Panc1 (cell line): Measurements from ENCODE around the gene CNMD. TPM values are rescaled to one million over a fixed set of nuclear protein-coding genes. Genes with fewer than 3 reads are reported as not detected.

Source experiments
- ATAC-seq: fragments of 200-7000 bp; cut with Tn5 transposase; 2 replicates; pipeline ENCODE4 v1.9.1; 2020; ENCODE audit warnings: mild to moderate bottlenecking, moderate library complexity
- BruUV-seq: library from RNA; stranded (reverse); fragments of 400-500 nt; replicated peaks from 2 replicates; lab custom pipeline; 2021; lab: Mats Ljungman, UMichigan
- CTCF ChIA-PET: fragments of 300-600 bp; sonication (Branson Sonifier 250); formaldehyde crosslinking; loops from one replicate; lab custom pipeline; 2022; ENCODE audit warnings: antibody characterized with exemption; lab: Charles Lee
- POLR2A ChIA-PET: fragments of 300-600 bp; sonication (Branson Sonifier 250); formaldehyde crosslinking; loops from one replicate; lab custom pipeline; 2022; ENCODE audit warnings: antibody characterized with exemption; lab: Charles Lee
- DNase-seq: peaks from one replicate; pipeline ENCODE4 v3.0.0-alpha.2; 2010; ENCODE audit warnings: low read depth, low spot score
- H3K27ac ChIP-seq: 2 replicates; pipeline ENCODE4 v1.5.1; 2011; ENCODE audit warnings: mild to moderate bottlenecking, low read length, inconsistent platforms
- H3K27me3 ChIP-seq: fragments of 200-500 bp; sonication (Bioruptor generic); 2 replicates; pipeline ENCODE4 v1.6.0; 2014; ENCODE audit warnings: low read length, inconsistent platforms; ENCODE audit not compliant: control insufficient read depth, insufficient read depth
- H3K36me3 ChIP-seq: fragments of 200-500 bp; sonication (Bioruptor generic); 2 replicates; pipeline ENCODE4 v1.5.1; 2014; ENCODE audit warnings: inconsistent platforms, mild to moderate bottlenecking, low read length, moderate library complexity; ENCODE audit not compliant: control insufficient read depth, insufficient read depth
- H3K4me1 ChIP-seq: 2 replicates; pipeline ENCODE4 v1.5.1; 2011; ENCODE audit warnings: inconsistent platforms, mild to moderate bottlenecking, low read length, moderate library complexity; ENCODE audit not compliant: control insufficient read depth, insufficient read depth
- H3K4me3 ChIP-seq, 2 experiments: 2 replicates each; pipeline ENCODE4 v1.5.1; 2011 to 2012; ENCODE audit warnings: low read depth in 2 of 2, low read length in 2 of 2, mild to moderate bottlenecking in 2 of 2, inconsistent platforms in 1 of 2, moderate library complexity in 1 of 2
- H3K9me3 ChIP-seq: fragments of 200-500 bp; sonication (Bioruptor generic); 2 replicates; pipeline ENCODE4 v1.5.1; 2014; ENCODE audit warnings: low read depth, mild to moderate bottlenecking, inconsistent platforms, low read length, moderate library complexity; ENCODE audit not compliant: control insufficient read depth, insufficient read depth
- POLR2AphosphoS5 ChIP-seq: IDR thresholded peaks from 2 replicates; pipeline ENCODE4 v1.6.1; 2012; ENCODE audit warnings: mild to moderate bottlenecking, low read depth, low read length, moderate library complexity
- SIN3A ChIP-seq: IDR thresholded peaks from 2 replicates; pipeline ENCODE4 v1.6.1; 2012; ENCODE audit warnings: low read depth, mild to moderate bottlenecking, low read length, moderate library complexity, borderline replicate concordance; ENCODE audit not compliant: insufficient read depth
- TCF7L2 ChIP-seq: IDR thresholded peaks from 2 replicates; pipeline ENCODE4 v1.6.1; 2011; ENCODE audit warnings: mild to moderate bottlenecking, low read depth, low read length, inconsistent platforms
- in situ Hi-C: cut with HindIII; loops from 2 replicates; pipeline ENCODE4 v1.10.0; 2016; ENCODE audit warnings: low sequenced_read_pairs, low pct_unique_long_range_greater_than_20kb
- intact Hi-C: fragments of 100-400 bp; cut with micrococcal nuclease; formaldehyde crosslinking; loops from one replicate; pipeline ENCODE4 v1.10.0; 2022; ENCODE audit not compliant: unreplicated experiment
- total RNA-seq: library from RNA; stranded (reverse); gene quantifications from one replicate; pipeline ENCODE4 v1.2.1, GENCODE V29; 2021; ENCODE audit not compliant: unreplicated experiment
- TF ChIP-seq, protein P1 (sequence below), 2 experiments: IDR thresholded peaks; 2 replicates each; pipeline ENCODE4 v1.6.1; 2011 to 2012; ENCODE audit warnings: low read depth in 2 of 2, control low read depth in 1 of 2, low read length in 1 of 2, mild to moderate bottlenecking in 1 of 2, moderate library complexity in 1 of 2; ENCODE audit not compliant: insufficient read depth in 1 of 2
- TF ChIP-seq, protein P2 (sequence below): fragments of 450-650 bp; IDR thresholded peaks from 2 replicates; pipeline ENCODE4 v1.5.1; 2017; ENCODE audit warnings: mild to moderate bottlenecking

The CNMD gene
- total RNA-seq, 1 experiment from 2014 or later: not detected

GRCh38 chr13:52737965-52738364 lies 1.7 kb downstream of the CNMD start:
- BruUV-seq: no TSS peak
- TF ChIP-seq SIN3A (no peak), POLR2AphosphoS5 (no peak), TCF7L2 (no peak)
- TF ChIP-seq, protein P1, sequence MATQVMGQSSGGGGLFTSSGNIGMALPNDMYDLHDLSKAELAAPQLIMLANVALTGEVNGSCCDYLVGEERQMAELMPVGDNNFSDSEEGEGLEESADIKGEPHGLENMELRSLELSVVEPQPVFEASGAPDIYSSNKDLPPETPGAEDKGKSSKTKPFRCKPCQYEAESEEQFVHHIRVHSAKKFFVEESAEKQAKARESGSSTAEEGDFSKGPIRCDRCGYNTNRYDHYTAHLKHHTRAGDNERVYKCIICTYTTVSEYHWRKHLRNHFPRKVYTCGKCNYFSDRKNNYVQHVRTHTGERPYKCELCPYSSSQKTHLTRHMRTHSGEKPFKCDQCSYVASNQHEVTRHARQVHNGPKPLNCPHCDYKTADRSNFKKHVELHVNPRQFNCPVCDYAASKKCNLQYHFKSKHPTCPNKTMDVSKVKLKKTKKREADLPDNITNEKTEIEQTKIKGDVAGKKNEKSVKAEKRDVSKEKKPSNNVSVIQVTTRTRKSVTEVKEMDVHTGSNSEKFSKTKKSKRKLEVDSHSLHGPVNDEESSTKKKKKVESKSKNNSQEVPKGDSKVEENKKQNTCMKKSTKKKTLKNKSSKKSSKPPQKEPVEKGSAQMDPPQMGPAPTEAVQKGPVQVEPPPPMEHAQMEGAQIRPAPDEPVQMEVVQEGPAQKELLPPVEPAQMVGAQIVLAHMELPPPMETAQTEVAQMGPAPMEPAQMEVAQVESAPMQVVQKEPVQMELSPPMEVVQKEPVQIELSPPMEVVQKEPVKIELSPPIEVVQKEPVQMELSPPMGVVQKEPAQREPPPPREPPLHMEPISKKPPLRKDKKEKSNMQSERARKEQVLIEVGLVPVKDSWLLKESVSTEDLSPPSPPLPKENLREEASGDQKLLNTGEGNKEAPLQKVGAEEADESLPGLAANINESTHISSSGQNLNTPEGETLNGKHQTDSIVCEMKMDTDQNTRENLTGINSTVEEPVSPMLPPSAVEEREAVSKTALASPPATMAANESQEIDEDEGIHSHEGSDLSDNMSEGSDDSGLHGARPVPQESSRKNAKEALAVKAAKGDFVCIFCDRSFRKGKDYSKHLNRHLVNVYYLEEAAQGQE (IDR thresholded peaks at IDR 0.05; ENCODE audit: insufficient read depth in 1 of 2, low read depth in 2 of 2, low read length in 1 of 2): no peak
- TF ChIP-seq, protein P2, sequence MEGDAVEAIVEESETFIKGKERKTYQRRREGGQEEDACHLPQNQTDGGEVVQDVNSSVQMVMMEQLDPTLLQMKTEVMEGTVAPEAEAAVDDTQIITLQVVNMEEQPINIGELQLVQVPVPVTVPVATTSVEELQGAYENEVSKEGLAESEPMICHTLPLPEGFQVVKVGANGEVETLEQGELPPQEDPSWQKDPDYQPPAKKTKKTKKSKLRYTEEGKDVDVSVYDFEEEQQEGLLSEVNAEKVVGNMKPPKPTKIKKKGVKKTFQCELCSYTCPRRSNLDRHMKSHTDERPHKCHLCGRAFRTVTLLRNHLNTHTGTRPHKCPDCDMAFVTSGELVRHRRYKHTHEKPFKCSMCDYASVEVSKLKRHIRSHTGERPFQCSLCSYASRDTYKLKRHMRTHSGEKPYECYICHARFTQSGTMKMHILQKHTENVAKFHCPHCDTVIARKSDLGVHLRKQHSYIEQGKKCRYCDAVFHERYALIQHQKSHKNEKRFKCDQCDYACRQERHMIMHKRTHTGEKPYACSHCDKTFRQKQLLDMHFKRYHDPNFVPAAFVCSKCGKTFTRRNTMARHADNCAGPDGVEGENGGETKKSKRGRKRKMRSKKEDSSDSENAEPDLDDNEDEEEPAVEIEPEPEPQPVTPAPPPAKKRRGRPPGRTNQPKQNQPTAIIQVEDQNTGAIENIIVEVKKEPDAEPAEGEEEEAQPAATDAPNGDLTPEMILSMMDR: no peak
- DNase-seq: no peak
- in situ Hi-C loops: no loop called here
- intact Hi-C loops: no loop called here
- ChIA-PET POLR2A (no interaction called here), CTCF (no interaction called here)
- Histone ChIP-seq H3K27ac (no peak overlapping the region), H3K4me3 (no peak overlapping the region), H3K9me3 (no peaks in the 10 kb centered on the region), H3K4me1 (no peaks in the 10 kb centered on the region), H3K27me3 (no peaks in the 10 kb centered on the region), H3K36me3 (no peaks in the 10 kb centered on the region)
- no peak for ATAC-seq

DNA sequence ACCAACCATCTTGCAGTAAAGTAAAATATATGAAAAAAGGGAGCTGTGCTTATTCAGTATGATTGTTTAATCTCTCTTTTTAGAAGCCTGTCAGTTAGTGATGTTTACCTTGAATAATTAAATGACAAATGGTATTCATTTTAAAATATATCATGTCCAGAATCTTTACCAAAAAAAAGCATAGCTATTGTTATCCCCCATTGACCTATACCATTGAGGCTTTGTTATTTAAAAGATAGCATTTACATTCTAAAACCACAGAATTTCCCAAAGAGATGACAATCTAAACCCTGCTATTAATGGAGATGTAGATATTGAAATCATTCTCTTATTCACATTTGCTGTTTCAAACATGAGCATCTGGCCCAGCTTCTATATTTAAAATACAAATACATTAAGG lies 2.2 kb downstream of the CNMD start:
- POLR2A ChIA-PET: no interaction called here
- H3K4me1 ChIP-seq: no peaks in the 10 kb centered on the region
- in situ Hi-C loops: no loop called here

GRCh38 chr13:52736891-52737290 lies 2.7 kb downstream of the CNMD start:
- Histone ChIP-seq H3K9me3 (no peaks in the 10 kb centered on the region), H3K27ac (no peak overlapping the region), H3K27me3 (no peaks in the 10 kb centered on the region; the same call in 1 of the 2 replicates), H3K36me3 (no peaks in the 10 kb centered on the region), H3K4me1 (no peaks in the 10 kb centered on the region), H3K4me3 (no peak overlapping the region)
- no TSS peak for BruUV-seq
- no peak for ATAC-seq
- TF ChIP-seq POLR2AphosphoS5: no peak
- TF ChIP-seq TCF7L2: no peak
- in situ Hi-C loops: no loop called here
- DNase-seq: no peak
- ChIA-PET CTCF (no interaction called here), POLR2A (no interaction called here)
- intact Hi-C loops: no loop called here

More for the DNA sequence above, 2.2 kb downstream of the CNMD start:
- H3K27ac ChIP-seq: no peak overlapping the region
- no peak overlapping the region for H3K4me3 ChIP-seq
- DNase-seq (no peak), ATAC-seq (no peak)
- BruUV-seq: no TSS peak
- intact Hi-C loops: no loop called here
- TF ChIP-seq TCF7L2: no peak
- no peaks in the 10 kb centered on the region for H3K36me3 ChIP-seq
- H3K27me3 ChIP-seq: no peaks in the 10 kb centered on the region; the same call in 1 of the 2 replicates
- H3K9me3 ChIP-seq: no peaks in the 10 kb centered on the region
- CTCF ChIA-PET: no interaction called here
